HepG2 (cell line): ENCODE measurements around the gene MCMBP.

Experiments
- KMT2B ChIP-seq: IDR thresholded peaks from 2 replicates; pipeline ENCODE4 v1.6.1; 2016; ENCODE audit warnings: missing genetic modification reagents, missing compliant biosample characterization
- SMAD3 ChIP-seq: sonication (generic); formaldehyde crosslinking; IDR thresholded peaks from 2 replicates; pipeline ENCODE4 v1.4.0; 2020; ENCODE audit warnings: missing genetic modification reagents
- ZKSCAN8 ChIP-seq: IDR thresholded peaks from 2 replicates; pipeline ENCODE4 v1.6.1; 2016; ENCODE audit warnings: borderline replicate concordance, missing genetic modification reagents, missing compliant biosample characterization
- TF ChIP-seq, protein P1 (sequence below): IDR thresholded peaks from 2 replicates; pipeline ENCODE4 v1.6.1; 2012; ENCODE audit warnings: low read length, improper control_type of control experiment
- TF ChIP-seq, protein P2 (sequence below): sonication (generic); formaldehyde crosslinking; IDR thresholded peaks from 2 replicates; pipeline ENCODE4 v1.8.0; 2022; ENCODE audit warnings: mild to moderate bottlenecking, missing genetic modification reagents, borderline replicate concordance
- TF ChIP-seq, protein P3 (sequence below): sonication (generic); formaldehyde crosslinking; IDR thresholded peaks from 2 replicates; pipeline ENCODE4 v1.5.0; 2020; ENCODE audit warnings: mild to moderate bottlenecking, missing genetic modification reagents, moderate library complexity

DNA sequence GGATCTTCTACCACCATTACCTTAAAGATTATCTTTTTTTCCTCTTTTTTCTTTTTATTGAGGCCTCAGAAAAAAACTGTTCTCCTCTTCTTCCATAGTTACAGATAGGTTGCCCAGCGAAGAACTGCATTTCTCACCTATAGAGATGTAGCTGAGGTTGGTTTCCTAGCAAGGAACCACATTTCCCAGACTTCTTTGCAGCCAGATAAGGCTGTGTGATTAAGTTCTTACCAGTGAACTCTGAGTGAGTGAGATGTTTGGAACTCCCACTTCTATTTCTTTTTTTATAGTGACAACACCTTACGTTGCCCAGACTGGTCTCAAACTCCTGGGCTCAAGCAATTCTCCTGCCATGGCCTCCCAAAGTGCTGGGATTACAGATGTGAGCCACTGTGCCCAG is 5.9 kb upstream of the MCMBP start:
- TF ChIP-seq, protein P1, sequence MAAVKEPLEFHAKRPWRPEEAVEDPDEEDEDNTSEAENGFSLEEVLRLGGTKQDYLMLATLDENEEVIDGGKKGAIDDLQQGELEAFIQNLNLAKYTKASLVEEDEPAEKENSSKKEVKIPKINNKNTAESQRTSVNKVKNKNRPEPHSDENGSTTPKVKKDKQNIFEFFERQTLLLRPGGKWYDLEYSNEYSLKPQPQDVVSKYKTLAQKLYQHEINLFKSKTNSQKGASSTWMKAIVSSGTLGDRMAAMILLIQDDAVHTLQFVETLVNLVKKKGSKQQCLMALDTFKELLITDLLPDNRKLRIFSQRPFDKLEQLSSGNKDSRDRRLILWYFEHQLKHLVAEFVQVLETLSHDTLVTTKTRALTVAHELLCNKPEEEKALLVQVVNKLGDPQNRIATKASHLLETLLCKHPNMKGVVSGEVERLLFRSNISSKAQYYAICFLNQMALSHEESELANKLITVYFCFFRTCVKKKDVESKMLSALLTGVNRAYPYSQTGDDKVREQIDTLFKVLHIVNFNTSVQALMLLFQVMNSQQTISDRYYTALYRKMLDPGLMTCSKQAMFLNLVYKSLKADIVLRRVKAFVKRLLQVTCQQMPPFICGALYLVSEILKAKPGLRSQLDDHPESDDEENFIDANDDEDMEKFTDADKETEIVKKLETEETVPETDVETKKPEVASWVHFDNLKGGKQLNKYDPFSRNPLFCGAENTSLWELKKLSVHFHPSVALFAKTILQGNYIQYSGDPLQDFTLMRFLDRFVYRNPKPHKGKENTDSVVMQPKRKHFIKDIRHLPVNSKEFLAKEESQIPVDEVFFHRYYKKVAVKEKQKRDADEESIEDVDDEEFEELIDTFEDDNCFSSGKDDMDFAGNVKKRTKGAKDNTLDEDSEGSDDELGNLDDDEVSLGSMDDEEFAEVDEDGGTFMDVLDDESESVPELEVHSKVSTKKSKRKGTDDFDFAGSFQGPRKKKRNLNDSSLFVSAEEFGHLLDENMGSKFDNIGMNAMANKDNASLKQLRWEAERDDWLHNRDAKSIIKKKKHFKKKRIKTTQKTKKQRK, result no peak
- TF ChIP-seq, protein P2, sequence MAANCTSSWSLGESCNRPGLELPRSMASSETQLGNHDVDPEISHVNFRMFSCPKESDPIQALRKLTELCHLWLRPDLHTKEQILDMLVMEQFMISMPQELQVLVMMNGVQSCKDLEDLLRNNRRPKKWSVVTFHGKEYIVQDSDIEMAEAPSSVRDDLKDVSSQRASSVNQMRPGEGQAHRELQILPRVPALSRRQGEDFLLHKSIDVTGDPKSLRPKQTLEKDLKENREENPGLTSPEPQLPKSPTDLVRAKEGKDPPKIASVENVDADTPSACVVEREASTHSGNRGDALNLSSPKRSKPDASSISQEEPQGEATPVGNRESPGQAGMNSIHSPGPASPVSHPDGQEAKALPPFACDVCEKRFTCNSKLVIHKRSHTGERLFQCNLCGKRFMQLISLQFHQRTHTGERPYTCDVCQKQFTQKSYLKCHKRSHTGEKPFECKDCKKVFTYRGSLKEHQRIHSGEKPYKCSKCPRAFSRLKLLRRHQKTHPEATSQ (CRISPR knock-in tag), result no peak
- TF ChIP-seq, protein P3, sequence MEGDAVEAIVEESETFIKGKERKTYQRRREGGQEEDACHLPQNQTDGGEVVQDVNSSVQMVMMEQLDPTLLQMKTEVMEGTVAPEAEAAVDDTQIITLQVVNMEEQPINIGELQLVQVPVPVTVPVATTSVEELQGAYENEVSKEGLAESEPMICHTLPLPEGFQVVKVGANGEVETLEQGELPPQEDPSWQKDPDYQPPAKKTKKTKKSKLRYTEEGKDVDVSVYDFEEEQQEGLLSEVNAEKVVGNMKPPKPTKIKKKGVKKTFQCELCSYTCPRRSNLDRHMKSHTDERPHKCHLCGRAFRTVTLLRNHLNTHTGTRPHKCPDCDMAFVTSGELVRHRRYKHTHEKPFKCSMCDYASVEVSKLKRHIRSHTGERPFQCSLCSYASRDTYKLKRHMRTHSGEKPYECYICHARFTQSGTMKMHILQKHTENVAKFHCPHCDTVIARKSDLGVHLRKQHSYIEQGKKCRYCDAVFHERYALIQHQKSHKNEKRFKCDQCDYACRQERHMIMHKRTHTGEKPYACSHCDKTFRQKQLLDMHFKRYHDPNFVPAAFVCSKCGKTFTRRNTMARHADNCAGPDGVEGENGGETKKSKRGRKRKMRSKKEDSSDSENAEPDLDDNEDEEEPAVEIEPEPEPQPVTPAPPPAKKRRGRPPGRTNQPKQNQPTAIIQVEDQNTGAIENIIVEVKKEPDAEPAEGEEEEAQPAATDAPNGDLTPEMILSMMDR (CRISPR knock-in tag), result no peak
- no peak for TF ChIP-seq ZKSCAN8 (CRISPR knock-in tag)
- no peak for TF ChIP-seq SMAD3
- no peak for TF ChIP-seq KMT2B (CRISPR knock-in tag)
